ENCODE data around the gene ARPIN. TPM values are rescaled to one million over a fixed set of nuclear protein-coding genes. Genes with fewer than 3 reads are reported as not detected.

Gene ARPIN
- total and polyA plus RNA-seq, 10 of the 15 experiments (the other 5 are each of a cell fraction or from before 2014, with no cell fraction given): 0.02 to 0.04 TPM; not detected in 8

DNA sequence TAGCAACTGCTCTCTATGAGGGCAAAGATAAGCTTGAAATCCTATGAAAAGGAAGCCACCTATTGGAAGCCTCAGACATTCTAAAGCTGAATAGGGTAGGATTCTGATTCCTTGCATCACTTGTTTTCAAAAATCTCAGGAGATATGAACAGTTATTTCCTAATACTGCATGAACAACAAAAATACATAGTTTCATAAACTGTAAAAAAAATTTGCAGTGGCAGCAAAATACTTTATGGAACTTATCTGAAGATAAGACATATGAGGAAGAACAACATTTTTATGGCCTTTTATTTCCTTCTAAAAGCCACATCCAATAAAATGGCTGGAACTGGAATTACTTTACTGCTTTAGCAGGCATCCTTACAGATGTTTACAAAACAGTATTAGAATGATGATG lies 48.8 kb downstream of the ARPIN start:
- Histone ChIP-seq H3K27ac (ENCODE audit: control insufficient read depth, insufficient read depth) (no peak overlapping the region), H3K9me3 (replicated peaks; ENCODE audit: control insufficient read depth, insufficient read depth, low read length) (no peaks in the 10 kb centered on the region), H3K9ac (ENCODE audit: control insufficient read depth, insufficient read depth, low read length) (no peak overlapping the region), H3K27me3 (replicated peaks in 1 of 2; ENCODE audit: control insufficient read depth in 2 of 2, insufficient read depth in 2 of 2, low read length in 1 of 2) (no peaks in the 10 kb centered on the region), H3K36me3 (ENCODE audit: control insufficient read depth in 2 of 2, insufficient read depth in 2 of 2, low read length in 1 of 2) (peaks cover 0 to 1% of the 10 kb centered on the region in 2 experiments; a peak in 2 of 4 replicates), H2AFZ (ENCODE audit: control insufficient read depth, low read depth, low read length) (no peak overlapping the region), H3K79me2 (ENCODE audit: control insufficient read depth, insufficient read depth, low read length) (no peaks in the 10 kb centered on the region), H3K4me1 (ENCODE audit: control insufficient read depth, insufficient read depth, low read length) (peaks cover 14% of the 10 kb centered on the region), H4K20me1 (ENCODE audit: control insufficient read depth, insufficient read depth) (no peaks in the 10 kb centered on the region), H3K4me3 (no peak overlapping the region), H3K4me2 (ENCODE audit: control insufficient read depth, insufficient read depth) (no peak overlapping the region)
- in situ Hi-C loops (cut with MboI) (no loop called here), intact Hi-C loops (cut with micrococcal nuclease; ENCODE audit: unreplicated experiment) (no loop called here)
- ChIA-PET SMC1A (ENCODE audit: uncharacterized antibody, unreplicated experiment) (interaction anchor here (0.7 to 3.0 kb wide), 3 partner anchors 11 to 34 kb away, joined by 3 to 14 read pairs (median 10); no protein-coding TSS in a partner anchor), CTCF (interaction anchor here (0.6 to 5.1 kb wide), 7 partner anchors 11 to 288 kb away, joined by 3 to 31 read pairs (median 4); no protein-coding TSS in a partner anchor), POLR2A (no interaction called here), RAD21 (ENCODE audit: unreplicated experiment) (interaction anchor here (0.5 to 1.4 kb wide), 2 partner anchors 11 to 80 kb away, joined by 3 to 7 read pairs; no protein-coding TSS in a partner anchor)
- no TSS peak for BruUV-seq (replicated peaks)
- TF ChIP-seq ZNF274 (IDR thresholded peaks at IDR 0.05; ENCODE audit: insufficient read depth, insufficient read length) (no peak), NR2C1 (IDR thresholded peaks at IDR 0.05) (no peak), CHD1 (IDR thresholded peaks at IDR 0.05; ENCODE audit: low read depth, low read length) (no peak), EED (IDR thresholded peaks at IDR 0.05; ENCODE audit: low read depth) (no peak), HCFC1 (IDR thresholded peaks at IDR 0.05; ENCODE audit: low read length) (no peak), STAT3 (IDR thresholded peaks at IDR 0.05; ENCODE audit: low read depth, low read length) (no peak), BRCA1 (IDR thresholded peaks at IDR 0.05; ENCODE audit: low read depth, low read length) (no peak), MTA2 (IDR thresholded peaks at IDR 0.05; ENCODE audit: low read depth) (no peak), ZNF217 (IDR thresholded peaks at IDR 0.05) (no peak), FOXK2 (IDR thresholded peaks at IDR 0.05) (no peak), NFIC (IDR thresholded peaks at IDR 0.05; ENCODE audit: low read depth, low read length) (no peak), PML (IDR thresholded peaks at IDR 0.05; ENCODE audit: low read length) (no peak), CBFB (IDR thresholded peaks at IDR 0.05; ENCODE audit: low read depth) (no peak), TCF3 (IDR thresholded peaks at IDR 0.05; ENCODE audit: borderline replicate concordance, insufficient read depth, low read depth, low read length) (no peak), RAD21 (IDR thresholded peaks at IDR 0.05; ENCODE audit: insufficient read depth, low read depth, low read length) (no peak), RB1 (IDR thresholded peaks at IDR 0.05; ENCODE audit: borderline replicate concordance) (no peak), POLR2A (IDR thresholded peaks at IDR 0.05; ENCODE audit: low read depth, low read length) (no peak), RUNX3 (IDR thresholded peaks at IDR 0.05; ENCODE audit: low read length) (no peak), WRNIP1 (IDR thresholded peaks at IDR 0.05; ENCODE audit: borderline replicate concordance, low read depth, low read length) (no peak)
- TF ChIP-seq, protein P1, sequence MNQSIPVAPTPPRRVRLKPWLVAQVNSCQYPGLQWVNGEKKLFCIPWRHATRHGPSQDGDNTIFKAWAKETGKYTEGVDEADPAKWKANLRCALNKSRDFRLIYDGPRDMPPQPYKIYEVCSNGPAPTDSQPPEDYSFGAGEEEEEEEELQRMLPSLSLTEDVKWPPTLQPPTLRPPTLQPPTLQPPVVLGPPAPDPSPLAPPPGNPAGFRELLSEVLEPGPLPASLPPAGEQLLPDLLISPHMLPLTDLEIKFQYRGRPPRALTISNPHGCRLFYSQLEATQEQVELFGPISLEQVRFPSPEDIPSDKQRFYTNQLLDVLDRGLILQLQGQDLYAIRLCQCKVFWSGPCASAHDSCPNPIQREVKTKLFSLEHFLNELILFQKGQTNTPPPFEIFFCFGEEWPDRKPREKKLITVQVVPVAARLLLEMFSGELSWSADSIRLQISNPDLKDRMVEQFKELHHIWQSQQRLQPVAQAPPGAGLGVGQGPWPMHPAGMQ (IDR thresholded peaks at IDR 0.05; ENCODE audit: borderline replicate concordance): no peak
- DNase-seq (ENCODE audit: low read depth, low spot score) (no peak), FAIRE-seq (no peak), ATAC-seq (no peak)
